LHCN-M2 (cell line): Measurements from ENCODE around the gene S100A7A. TPM values are rescaled to one million over a fixed set of nuclear protein-coding genes. Genes with fewer than 3 reads are reported as not detected.
"Not testable (repeated sequence)": the region's sequence is repeated elsewhere in the genome, so short reads cannot be mapped to it uniquely, and the experiment has no call there.

Experiments used
- DNase-seq: peaks from one replicate; pipeline ENCODE4 v3.0.0-alpha.2; 2012; ENCODE audit warnings: low read depth
- total RNA-seq: library from RNA; depleted of rRNA; stranded (reverse); fragments of >200 nt; gene quantifications from 2 replicates; pipeline ENCODE4 v1.2.3, GENCODE V29; 2014; rRNA removed

Gene S100A7A
- total RNA-seq, 1 experiment from 2014 or later, result not detected

DNA sequence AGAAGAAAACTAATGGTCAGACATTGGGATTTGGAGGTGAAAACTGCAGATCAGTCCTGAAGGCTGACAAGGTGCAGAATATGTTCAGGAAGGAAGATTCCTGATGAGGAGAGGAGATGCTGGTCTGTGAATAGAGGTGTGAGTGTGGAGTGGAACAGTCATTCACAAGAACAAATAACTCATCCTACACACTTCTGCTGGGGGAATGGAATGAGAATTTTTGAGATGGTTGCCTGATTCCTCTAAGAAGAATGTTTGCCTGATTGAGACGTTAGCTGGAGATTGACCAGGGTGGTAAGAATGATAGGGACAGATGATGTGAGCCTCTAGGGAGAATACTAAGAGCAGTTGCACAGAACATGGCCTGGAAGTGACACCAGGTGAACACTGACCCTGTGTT, 40.1 kb downstream of the S100A7A start:
- no peak for DNase-seq

GRCh38 chr1:153459655-153460054, 43.3 kb downstream of the S100A7A start:
- no peak for DNase-seq

- no peak for DNase-seq
Measured at GRCh38 chr1:153460551-153460950, 44.2 kb downstream of the S100A7A start, which contains the start of gene S100A7. Gene S100A7, minus strand, starts transcription at chr1:153460651. Its CDS starts 1,638 bp downstream, at chr1:153459013.

DNA sequence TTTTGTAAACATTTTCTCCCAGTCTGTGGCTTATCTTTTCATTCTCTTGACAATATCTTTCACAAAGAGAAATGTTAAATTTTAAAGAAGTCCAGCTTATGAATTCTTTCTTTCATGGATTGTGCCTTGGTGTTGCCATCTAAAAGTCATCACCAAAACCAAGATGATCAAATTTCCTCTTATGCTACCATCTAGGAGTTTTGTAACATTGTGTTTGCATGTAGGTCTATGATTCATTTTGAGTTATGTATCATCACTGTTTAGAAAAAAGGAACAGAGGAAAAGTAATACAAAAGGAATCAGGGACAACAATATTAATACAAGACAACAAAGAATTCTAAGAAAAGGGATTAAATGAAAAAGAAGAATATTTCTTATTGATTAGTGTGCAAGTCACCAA, 46.4 kb downstream of the S100A7A start:
- not testable (repeated sequence) for DNase-seq

- peak; percentile 16 for DNase-seq
Measured at GRCh38 chr1:153465811-153466636, 49.7 kb downstream of the S100A7A start.

DNA sequence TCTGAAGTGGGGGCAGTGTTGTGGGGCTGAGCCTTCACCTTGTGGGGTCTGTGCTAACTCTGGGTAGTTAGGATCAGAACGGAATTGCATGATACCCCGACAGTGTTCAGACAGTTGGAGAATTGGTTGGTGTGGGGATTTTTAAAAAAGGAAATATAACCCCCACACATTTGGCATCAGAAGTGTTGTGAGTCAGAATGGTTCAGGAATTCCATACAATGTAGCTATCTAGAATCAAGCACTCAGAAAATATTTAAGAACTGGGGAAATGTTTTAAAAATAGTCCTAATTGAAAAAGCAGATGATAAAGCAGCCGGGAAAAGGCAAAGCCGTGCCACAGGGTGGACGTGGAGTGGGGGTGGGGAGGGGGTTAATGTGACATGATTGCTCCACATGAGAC, 50.6 kb downstream of the S100A7A start:
- DNase-seq, result no peak

GRCh38 chr1:153470707-153471106, 54.4 kb downstream of the S100A7A start:
- no peak for DNase-seq

Other genes starting within 250 kb of the S100A7A start
- not detected in 2 replicates for gene LELP1, start 213.1 kb upstream of the S100A7A start, total RNA-seq
- gene PRR9, start 198.9 kb upstream of the S100A7A start, total RNA-seq, result not detected in 2 replicates
- not detected in 2 replicates for gene LORICRIN, start 156.8 kb upstream of the S100A7A start, total RNA-seq
- gene PGLYRP3, start 103.6 kb upstream of the S100A7A start, total RNA-seq, result not detected in 2 replicates
- gene PGLYRP4, start 67.7 kb upstream of the S100A7A start, total RNA-seq, result not detected in 2 replicates
- gene S100A9, start 58.7 kb upstream of the S100A7A start, total RNA-seq, result not detected in 2 replicates
- not detected in 2 replicates for gene S100A12, start 40.9 kb upstream of the S100A7A start, total RNA-seq
- not detected in 2 replicates for gene S100A8, start 25.4 kb upstream of the S100A7A start, total RNA-seq
- not detected in 2 replicates for gene S100A7, start 44.1 kb downstream of the S100A7A start, total RNA-seq
- 982 and 1,031 TPM in 2 replicates for gene S100A6, start 119.5 kb downstream of the S100A7A start, total RNA-seq
- gene S100A5, start 124.4 kb downstream of the S100A7A start, total RNA-seq, result 1.3 TPM in 1 of 2 replicates, not detected in the other
- 837 and 894 TPM in 2 replicates for gene S100A4, start 129.3 kb downstream of the S100A7A start, total RNA-seq
- gene S100A3, start 132.7 kb downstream of the S100A7A start, total RNA-seq, result 37.5 and 55.5 TPM in 2 replicates
- 23.3 and 24.8 TPM in 2 replicates for gene S100A2, start 149.3 kb downstream of the S100A7A start, total RNA-seq
- 655 and 705 TPM in 2 replicates for gene S100A16, start 196.6 kb downstream of the S100A7A start, total RNA-seq
- gene S100A14, start 199.8 kb downstream of the S100A7A start, total RNA-seq, result not detected in 2 replicates
- gene S100A13, start 211.0 kb downstream of the S100A7A start, total RNA-seq, result 177 and 277 TPM in 2 replicates
- 0.86 TPM in 1 of 2 replicates, not detected in the other for gene S100A1, start 211.9 kb downstream of the S100A7A start, total RNA-seq
- gene CHTOP, start 217.5 kb downstream of the S100A7A start, total RNA-seq, result 32.5 and 44.5 TPM in 2 replicates
- 65.8 and 73.7 TPM in 2 replicates for gene SNAPIN, start 242.2 kb downstream of the S100A7A start, total RNA-seq